Non-pigmented ciliary epithelial cell (primary cell): Measurements from ENCODE around the gene FGF11.
"Not testable (repeated sequence)": the region's sequence is repeated elsewhere in the genome, so short reads cannot be mapped to it uniquely, and the experiment has no call there.

Experiments
- DNase-seq: peaks from one replicate; pipeline ENCODE4 v3.0.0-alpha.2; 2010; ENCODE audit warnings: low read depth

FGF11 gene

GRCh38 chr17:7462474-7463371 lies 23.4 kb downstream of the FGF11 start:
- no peak for DNase-seq

- no peak for DNase-seq
Observed at GRCh38 chr17:7463372-7463846, 24.1 kb downstream of the FGF11 start.

GRCh38 chr17:7464081-7464480 lies 24.8 kb downstream of the FGF11 start:
- no peak for DNase-seq

GRCh38 chr17:7465597-7466275 lies 26.4 kb downstream of the FGF11 start:
- no peak for DNase-seq

GRCh38 chr17:7466318-7466638 lies 27.0 kb downstream of the FGF11 start:
- no peak for DNase-seq

- no peak for DNase-seq
Observed at GRCh38 chr17:7466639-7467341, 27.5 kb downstream of the FGF11 start.

- DNase-seq = no peak
Observed at GRCh38 chr17:7467498-7467897, 28.2 kb downstream of the FGF11 start.

GRCh38 chr17:7468290-7468689 lies 29.0 kb downstream of the FGF11 start:
- DNase-seq = no peak

GRCh38 chr17:7468804-7469389 lies 29.6 kb downstream of the FGF11 start:
- no peak for DNase-seq

GRCh38 chr17:7469843-7470242 lies 30.5 kb downstream of the FGF11 start:
- not testable (repeated sequence) for DNase-seq

- not testable (repeated sequence) for DNase-seq
Observed at GRCh38 chr17:7470457-7470973, 31.2 kb downstream of the FGF11 start.

GRCh38 chr17:7471729-7472128 lies 32.4 kb downstream of the FGF11 start:
- no peak for DNase-seq

- DNase-seq = not testable (repeated sequence)
Observed at GRCh38 chr17:7474767-7475166, 35.5 kb downstream of the FGF11 start.

- no peak for DNase-seq
Observed at GRCh38 chr17:7475764-7476422, 36.6 kb downstream of the FGF11 start.

GRCh38 chr17:7476494-7476893 lies 37.2 kb downstream of the FGF11 start:
- no peak for DNase-seq

GRCh38 chr17:7476951-7477350 lies 37.6 kb downstream of the FGF11 start:
- DNase-seq = no peak

GRCh38 chr17:7477392-7478275 lies 38.3 kb downstream of the FGF11 start:
- DNase-seq = no peak

- DNase-seq = no peak
Observed at GRCh38 chr17:7478276-7479212, 39.2 kb downstream of the FGF11 start.
